Astrocyte (in vitro differentiated cells and primary cell): Measurements from ENCODE around the gene ZNF74.

ENCODE experiments used
- CTCF ChIP-seq: IDR thresholded peaks from 2 replicates; pipeline ENCODE4 v1.5.1; 2011; ENCODE audit warnings: low read depth, mild to moderate bottlenecking, inconsistent platforms, low read length, moderate library complexity; ENCODE audit not compliant: insufficient read depth
- EZH2 ChIP-seq: IDR thresholded peaks from 2 replicates; pipeline ENCODE4 v1.6.1; 2012; ENCODE audit warnings: mild to moderate bottlenecking, low read length, inconsistent platforms; ENCODE audit not compliant: insufficient read depth

GRCh38 chr22:20446383-20446970, 52.5 kb downstream of the ZNF74 start:
- TF ChIP-seq CTCF (no peak), EZH2 (no peak)
